SK-N-DZ (cell line): ENCODE measurements around the gene LRCH1.

Experiments used
- DNase-seq: peaks from one replicate; pipeline ENCODE4 v3.0.0-alpha.2; 2015; ENCODE audit warnings: low spot score

The LRCH1 gene

DNA sequence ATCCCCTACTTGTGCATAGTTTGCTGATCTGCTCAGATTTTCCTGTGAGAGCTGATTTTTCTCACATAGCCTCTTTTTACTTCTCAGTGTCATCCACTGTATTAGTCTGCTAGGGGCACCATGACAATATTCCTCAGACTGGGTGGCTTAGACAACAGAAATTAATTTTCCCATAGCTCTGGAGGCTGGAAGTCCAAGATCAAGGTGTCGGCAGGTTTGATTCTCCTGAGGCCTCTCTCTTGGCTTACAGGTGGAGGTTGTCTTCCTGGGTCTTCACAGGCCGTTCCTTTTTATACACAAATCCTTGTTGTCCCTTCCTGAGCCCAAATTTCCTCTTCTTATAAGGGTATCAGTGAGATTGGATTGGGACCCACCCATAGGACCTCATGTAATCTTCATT lies 9.2 kb downstream of the LRCH1 start:
- DNase-seq = no peak

GRCh38 chr13:46562581-46562980 lies 9.6 kb downstream of the LRCH1 start:
- DNase-seq = no peak

- no peak for DNase-seq
These were observed 13.1 kb downstream of the LRCH1 start for GRCh38 chr13:46565808-46566750.

GRCh38 chr13:46567671-46568070 lies 14.7 kb downstream of the LRCH1 start:
- DNase-seq = no peak

GRCh38 chr13:46569456-46569855 lies 16.5 kb downstream of the LRCH1 start:
- no peak for DNase-seq

DNA sequence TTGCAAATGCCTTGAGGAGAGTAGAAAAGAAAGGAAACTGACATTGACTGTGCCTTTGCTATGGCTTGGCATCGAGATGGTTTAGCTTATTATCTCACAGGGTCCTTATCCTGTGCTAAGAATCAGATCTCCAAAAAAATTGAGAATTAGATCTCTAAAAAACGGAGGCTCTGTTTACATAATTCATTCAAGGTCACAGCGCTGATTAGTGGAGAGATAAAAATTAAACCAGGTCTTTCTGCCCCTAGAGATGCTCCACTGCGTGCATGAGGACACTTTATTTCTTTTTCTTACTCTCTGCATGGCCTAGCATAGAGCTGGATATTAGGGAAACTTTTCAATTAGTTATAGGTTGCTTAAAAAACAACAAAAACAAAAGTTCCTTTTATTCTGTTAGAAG lies 17.3 kb downstream of the LRCH1 start:
- no peak for DNase-seq

GRCh38 chr13:46571189-46571908 lies 18.4 kb downstream of the LRCH1 start:
- DNase-seq = no peak

DNA sequence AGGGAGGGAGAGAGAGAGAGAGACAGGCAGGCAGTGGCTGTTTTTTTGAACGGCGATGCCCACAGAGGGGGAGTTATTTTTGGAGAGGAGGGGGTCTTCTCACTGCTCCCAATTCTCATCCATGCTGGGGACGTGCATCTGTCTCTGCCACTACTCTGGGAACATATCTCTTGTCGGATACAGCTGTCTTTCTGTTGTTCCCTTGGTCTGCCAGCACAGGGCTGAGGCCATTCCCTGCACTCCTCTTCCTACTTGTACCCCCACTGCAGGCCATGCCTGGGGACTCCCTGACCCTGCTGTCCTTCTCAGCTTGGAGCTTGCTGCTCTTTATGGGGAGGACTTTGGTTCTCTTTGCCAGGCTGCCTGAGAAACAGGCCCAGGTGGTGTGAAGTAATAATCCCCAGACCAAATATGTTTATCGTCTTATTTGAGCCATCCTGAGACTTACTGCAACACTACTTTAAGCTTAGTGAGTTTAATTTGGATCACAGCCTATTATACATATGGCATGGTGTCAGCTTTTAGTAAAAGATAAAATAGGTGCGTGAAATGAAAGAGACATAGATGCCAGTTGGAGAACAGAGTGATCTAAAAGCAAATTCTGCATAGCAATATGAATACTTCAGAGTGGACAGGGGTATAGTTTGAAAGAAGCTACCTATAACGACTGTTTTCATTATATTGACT lies 19.1 kb downstream of the LRCH1 start:
- DNase-seq = no peak

GRCh38 chr13:46572752-46573431 lies 19.9 kb downstream of the LRCH1 start:
- DNase-seq = no peak

DNA sequence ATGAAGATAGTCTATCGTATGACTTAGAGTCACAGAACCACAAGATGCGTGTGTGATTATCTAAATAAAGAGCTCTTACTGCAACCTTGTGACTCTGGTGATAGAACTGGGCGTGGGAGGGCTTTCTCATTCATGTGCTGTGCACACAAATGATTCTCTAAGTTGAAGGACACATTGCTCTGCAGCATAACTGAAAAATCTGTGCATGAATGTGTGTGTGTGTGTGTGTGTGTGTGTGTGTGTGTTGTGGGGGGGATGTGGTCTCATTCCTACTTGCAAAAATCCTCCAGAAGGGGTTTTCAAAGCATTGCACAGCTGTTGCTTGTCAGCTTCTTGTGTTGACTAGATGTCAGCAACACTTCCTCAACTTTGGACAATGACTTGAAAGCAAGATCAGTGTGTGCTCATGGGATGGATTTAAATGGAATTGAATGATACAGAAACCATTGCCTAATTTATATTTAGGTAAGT lies 22.4 kb downstream of the LRCH1 start:
- no peak for DNase-seq

GRCh38 chr13:46575818-46576221 lies 22.9 kb downstream of the LRCH1 start:
- no peak for DNase-seq

- no peak for DNase-seq
These were observed 23.8 kb downstream of the LRCH1 start for GRCh38 chr13:46576762-46577161.

- DNase-seq = no peak
These were observed 25.0 kb downstream of the LRCH1 start for GRCh38 chr13:46577696-46578589.

DNA sequence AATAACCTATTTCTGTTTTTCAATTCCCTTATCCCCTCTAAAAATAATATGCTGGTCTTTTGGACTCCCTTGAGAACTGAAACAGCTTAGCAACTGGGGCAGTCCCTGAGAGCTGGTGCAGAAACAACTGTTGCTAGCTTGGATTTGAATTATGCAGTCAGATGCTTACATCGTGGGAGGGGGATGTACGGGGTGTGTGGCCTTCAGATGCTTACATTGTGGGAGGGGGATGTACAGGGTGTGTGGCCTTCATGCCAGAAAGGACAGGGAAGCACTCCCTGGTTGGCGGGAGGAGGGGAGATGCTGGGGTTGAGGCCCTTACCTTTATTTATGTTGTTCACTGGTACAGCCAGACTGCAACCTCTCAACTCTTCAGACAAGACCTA lies 25.6 kb downstream of the LRCH1 start:
- no peak for DNase-seq

- DNase-seq = no peak
These were observed 27.4 kb downstream of the LRCH1 start for GRCh38 chr13:46580362-46580839.

- no peak for DNase-seq
These were observed 29.2 kb downstream of the LRCH1 start for GRCh38 chr13:46582190-46582589.

GRCh38 chr13:46586751-46587514 lies 34.0 kb downstream of the LRCH1 start:
- no peak for DNase-seq

GRCh38 chr13:46587807-46588418 lies 34.9 kb downstream of the LRCH1 start:
- no peak for DNase-seq

GRCh38 chr13:46592385-46592784 lies 39.4 kb downstream of the LRCH1 start:
- DNase-seq = no peak
